ENCODE results near the gene F8.

F8 gene

GRCh38 chrX:155022585-155022984 lies at the start of gene F8:
Gene F8 (minus strand): TSS chrX:155022723. CDS start chrX:155022552, 171 bp downstream.
- DNase-seq = no peak

GRCh38 chrX:155071694-155072280 lies 49.3 kb upstream of the F8 start:
- DNase-seq = peak in 8 of 58 donors; percentile 13 to 45 (median 27)

DNA sequence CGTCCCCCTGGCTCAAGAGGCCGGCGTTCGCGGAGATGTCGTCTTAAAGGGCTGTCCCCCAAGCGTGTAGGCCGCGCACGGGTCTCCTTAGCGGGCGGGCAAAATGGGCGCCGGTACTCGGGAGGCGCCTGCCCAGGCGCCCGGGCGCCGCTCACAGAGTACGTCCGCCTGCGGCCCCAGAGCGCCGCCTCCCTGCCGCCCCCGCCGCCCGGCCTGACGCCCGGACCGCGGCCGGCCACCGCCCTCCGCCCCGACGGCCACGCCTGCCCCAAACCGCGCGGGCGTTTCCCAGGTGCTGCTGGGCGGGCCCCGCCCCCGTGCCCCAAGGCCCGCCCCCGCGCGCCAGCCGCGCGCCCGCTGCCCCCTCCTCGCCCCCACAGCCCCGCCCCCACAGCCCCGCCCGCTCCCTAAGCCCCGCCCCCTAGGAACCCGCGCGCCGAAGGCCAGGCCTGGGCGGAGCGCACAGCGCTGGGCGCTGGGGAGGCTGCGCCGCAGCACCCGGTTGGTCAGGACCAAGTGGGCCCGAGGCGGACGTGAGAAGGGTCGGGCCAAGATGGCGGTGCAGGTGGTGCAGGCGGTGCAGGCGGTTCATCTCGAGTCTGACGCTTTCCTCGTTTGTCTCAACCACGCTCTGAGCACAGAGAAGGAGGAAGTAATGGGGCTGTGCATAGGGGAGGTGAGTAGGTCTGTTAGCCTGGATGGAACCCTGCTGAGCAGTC lies 48.6 kb upstream of the F8 start, which contains the start of the genes BRCC3, CMC4 and MTCP1:
Gene BRCC3 (plus strand): TSS at position 534 of the 719 bp plus-strand sequence. CDS start 20 bp downstream, at position 554.
Gene CMC4 (minus strand): TSS at position 162 of the 719 bp plus-strand sequence. CDS start 7,113 bp downstream, outside the sequence.
Gene MTCP1 (minus strand): TSS at position 162 of the 719 bp plus-strand sequence. CDS start 5,126 bp downstream, outside the sequence.
- peak in 57 of 58 donors; percentile 6 to 82 (median 70) for DNase-seq

DNA sequence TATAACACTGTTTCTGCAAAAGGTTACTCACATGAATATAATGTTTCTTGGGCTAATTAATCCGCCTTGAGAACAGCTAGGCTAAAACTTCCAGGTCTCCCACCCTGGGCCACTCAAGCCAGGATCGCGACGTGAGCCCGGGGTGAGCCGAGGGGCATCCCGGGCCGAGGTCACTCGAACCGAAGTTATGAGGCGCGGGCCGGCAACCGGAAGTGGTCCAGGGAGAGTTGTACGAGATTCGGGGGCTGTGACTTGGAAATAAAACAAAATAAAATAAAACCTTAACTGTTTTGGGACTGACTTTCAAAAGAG lies 48.1 kb upstream of the F8 start:
- DNase-seq = peak in 4 of 58 donors; percentile 2 to 40 (median 30)

DNA sequence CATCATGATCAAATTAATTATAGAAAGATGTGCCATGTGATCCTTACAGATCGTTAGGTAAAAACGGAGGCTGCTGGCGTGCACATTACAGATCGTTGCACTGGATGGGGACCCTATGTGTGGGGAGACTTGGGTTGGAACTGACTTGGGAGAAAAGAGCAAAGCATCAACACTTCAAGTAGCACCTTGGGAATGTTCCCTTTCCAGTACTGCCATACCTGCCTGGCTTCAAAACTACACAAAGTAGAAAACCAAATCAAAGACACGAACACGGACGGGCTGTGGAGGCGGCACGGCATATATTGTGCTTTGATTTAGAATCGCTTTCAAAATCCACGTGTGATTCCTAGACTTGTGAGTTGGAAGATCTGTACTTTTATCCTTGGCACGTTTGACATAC lies 47.5 kb upstream of the F8 start:
- DNase-seq = no peak

GRCh38 chrX:155069414-155069813 lies 46.9 kb upstream of the F8 start:
- no peak for DNase-seq

DNA sequence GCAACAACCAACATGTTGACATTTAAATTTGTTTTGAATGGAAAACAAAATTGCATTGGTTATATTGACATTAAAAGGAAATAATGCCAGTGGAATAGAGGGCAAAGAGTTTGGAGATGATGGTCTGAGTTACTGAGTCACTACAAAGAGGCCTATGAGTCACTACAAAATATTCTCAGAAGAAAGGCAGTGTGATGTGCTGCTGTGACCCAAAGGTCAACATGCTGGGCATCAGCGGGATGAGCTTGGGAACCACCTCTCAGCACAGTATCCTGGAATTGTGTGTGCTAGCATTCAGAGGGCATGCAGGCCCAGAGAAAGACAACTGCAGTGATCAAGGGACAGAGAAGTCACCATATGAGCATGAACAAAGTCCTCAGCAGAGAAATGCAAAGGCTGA lies 45.6 kb upstream of the F8 start:
- no peak for DNase-seq

GRCh38 chrX:155065035-155065734 lies 42.7 kb upstream of the F8 start:
- DNase-seq = no peak

- no peak for DNase-seq
Measured at GRCh38 chrX:155061760-155062159, 39.2 kb upstream of the F8 start.

- peak in 49 of 58 donors; percentile 0 to 44 (median 13) for DNase-seq
Measured at GRCh38 chrX:155056877-155057792, 34.6 kb upstream of the F8 start.

- DNase-seq = no peak
Measured at GRCh38 chrX:155056471-155056870, 33.9 kb upstream of the F8 start.

DNA sequence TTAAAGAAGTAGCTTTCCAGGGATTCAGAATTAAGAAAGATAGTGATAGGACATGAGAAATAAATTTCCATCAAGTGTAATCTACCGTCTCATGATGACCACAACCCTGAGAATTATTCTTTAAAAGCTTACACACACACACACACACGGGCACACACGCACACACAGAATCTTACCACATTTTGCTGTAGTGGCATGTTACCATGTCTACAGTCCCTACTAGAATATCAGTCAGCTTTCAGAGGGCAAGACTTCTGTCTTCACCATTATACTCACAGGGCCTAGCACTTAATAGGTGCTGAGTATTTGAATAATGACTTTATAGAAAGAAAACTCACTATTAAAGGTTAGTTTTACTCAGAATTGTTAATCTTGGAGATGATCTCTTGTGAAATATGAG lies 33.0 kb upstream of the F8 start:
- DNase-seq = no peak

DNA sequence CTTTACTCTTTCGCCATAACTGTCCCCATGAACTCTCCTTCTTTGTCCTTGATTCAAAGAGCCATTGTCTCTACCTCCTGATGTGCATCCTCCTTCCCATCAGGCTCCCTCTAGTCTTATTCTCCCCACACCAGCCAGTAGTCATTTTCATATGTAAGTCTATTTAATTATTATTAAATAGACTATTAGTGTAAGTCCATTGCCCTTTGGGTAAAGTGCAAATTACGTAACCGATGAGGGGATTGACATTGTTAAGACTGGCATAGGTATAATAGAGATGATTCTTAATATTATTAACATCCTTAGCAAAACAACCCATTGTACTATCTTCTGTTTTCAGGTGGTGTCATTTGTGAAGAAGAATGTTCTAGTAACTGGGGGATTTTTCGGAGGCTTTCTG lies 31.7 kb upstream of the F8 start:
- no peak for DNase-seq

- DNase-seq = no peak
Measured at GRCh38 chrX:155053656-155054055, 31.1 kb upstream of the F8 start.

- no peak for DNase-seq
Measured at GRCh38 chrX:155052738-155053498, 30.4 kb upstream of the F8 start.

DNA sequence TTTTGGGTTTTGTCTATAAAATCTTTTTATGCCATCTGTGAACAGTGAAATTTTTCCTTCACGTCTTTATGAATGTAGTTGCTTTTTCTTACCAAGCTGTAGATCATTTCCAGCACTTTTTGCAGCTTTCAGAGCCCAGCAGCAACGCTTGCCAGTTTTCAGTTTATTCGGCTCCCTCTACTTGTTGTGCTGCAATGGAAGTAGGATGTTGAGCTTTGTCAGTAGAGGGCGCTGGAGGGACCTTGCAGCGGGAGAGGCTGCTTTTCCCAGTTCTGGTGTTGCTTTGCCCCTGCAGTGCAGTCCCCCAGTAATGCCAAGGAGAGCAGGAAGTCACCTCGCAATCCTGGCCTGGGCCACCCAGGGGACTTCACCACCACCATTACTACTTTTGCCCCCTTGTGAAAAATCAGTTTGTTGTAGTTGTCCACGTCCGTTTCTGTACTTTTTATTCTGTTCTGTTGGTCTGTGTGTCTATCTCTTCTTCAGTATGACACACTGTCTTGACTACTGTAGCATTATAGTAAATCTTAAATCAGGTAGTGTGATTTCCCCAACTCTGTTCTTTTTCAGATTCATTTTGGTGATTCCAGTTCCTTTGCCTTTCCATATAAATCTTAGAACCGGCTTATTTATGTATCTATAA lies 26.6 kb upstream of the F8 start:
- peak in 44 of 58 donors; percentile 0 to 51 (median 13) for DNase-seq

GRCh38 chrX:155046811-155047528 lies 24.4 kb upstream of the F8 start:
- DNase-seq = no peak

GRCh38 chrX:155046129-155046810 lies 23.7 kb upstream of the F8 start:
- DNase-seq = no peak

Data from anterior cingulate cortex (tissue), 58 donors.